Left renal pelvis (tissue), 4 donors: ENCODE measurements around the gene KCNAB2. TPM values are rescaled to one million over a fixed set of nuclear protein-coding genes. Genes with fewer than 3 reads are reported as not detected.

Experiments
- DNase-seq, 4 donors: peaks; one replicate each; pipeline ENCODE4 v3.0.0-alpha.2; 2013; ENCODE audit warnings: low read depth in 4 of 4, low spot score in 3 of 4
- polyA plus RNA-seq, 4 donors: library from polyadenylated mRNA; unstranded; fragments of 120-200 nt; gene quantifications; one replicate each; pipeline ENCODE4 v1.2.1, GENCODE V29; 2013; ENCODE audit not compliant: insufficient read length in 4 of 4

The KCNAB2 gene
- polyA plus RNA-seq, 4 donors = 4.5 to 6.4 (median 5.1) TPM

DNA sequence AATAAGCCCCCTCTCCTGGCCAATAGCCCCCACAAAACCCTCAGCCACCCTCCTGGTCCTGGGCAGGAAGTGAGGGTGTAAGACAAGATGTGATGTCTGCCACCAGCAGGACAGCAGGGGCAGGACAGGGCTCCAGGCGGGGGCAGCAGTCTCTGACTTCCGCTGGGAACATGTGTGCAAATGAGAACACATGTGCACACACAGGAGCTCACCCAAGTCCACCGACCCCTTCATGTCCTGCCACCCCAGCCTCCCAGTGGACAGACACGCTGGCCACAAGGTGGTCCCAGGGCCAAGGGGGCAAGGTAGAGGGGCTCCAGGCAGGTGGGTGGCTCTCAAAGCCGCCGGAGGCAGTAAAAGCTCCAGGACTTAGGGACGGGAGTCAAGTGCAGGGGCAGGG is 60.1 kb downstream of the KCNAB2 start:
- DNase-seq = no peak

DNA sequence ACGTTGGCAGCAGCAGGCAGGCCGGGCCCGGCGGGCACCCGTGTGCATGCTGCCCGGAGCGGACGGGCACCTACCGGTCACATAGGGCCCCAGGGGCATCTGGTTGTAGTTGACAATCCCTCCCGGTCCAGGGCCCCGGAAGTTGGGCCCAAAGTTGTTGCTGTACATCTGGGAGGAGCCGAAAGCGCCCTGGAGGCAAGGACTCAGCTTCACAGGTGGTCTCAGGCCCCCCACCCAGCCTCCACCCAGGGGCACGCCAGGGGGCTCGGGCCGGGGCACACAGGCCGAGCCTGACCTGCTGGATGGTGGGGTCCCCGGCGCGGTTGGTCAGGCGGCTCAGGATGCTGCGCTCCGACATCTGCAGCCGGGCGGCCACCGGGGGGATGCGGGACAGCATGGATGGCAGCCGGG is 60.6 kb downstream of the KCNAB2 start:
- DNase-seq = no peak

DNA sequence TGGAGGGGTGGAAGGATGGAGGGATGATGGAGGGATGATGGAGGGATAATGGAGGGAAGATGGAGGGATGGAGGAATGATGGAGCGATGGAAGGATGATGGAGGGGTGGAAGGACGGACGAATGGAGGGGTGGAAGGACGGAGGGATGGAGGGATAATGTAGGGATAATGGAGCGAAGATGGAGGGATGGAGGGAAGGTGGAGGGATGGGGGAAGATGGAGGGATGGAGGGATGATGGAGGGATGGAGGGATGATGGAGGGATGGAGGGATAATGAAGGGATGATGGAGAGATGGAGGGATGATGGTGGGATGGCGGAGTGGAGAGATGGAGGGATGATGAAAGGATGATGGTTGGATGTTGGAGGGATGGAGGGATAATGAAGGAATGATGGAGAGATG is 61.3 kb downstream of the KCNAB2 start:
- DNase-seq = no peak

DNA sequence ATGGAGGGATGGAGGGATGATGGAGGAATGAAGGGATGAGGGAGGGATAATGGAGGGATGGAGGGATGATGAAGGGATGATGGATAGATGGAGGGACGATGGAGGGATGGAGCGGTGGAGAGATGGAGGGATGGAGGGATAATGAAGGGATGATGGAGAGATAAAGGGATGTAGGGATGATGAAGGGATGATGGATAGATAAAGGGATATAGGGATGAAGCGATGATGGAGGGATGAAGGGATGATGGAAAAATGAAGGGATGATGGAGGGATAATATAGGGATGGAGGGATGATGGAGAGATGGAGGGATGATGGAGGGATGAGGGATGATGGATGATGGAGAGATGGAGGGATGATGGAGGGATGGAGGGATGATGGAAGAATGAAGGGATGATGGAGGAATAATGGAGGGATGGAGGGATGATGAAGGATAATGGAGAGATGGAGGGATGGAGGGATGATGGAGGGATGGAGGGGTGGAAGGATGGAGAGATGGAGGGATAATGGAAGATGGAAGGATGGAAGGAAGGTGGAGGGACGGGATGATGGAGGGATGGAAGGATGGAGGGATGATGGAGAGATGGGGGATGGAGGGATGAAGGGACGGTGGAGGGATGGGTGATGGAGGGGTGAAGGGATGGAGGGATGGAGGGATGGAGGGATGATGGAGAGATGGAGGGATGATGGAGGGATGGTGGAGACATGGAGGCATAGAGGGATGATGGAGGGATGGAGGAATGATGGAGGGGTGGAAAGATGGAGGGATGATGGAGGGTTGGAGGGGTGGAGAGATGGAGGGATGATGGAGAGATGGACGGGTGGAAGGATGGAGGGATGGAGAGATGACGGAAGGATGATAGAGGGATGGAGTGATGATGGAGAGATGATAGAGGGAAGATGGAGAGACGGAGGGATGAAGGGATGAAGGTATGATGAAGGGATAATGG is 62.0 kb downstream of the KCNAB2 start:
- no peak for DNase-seq

DNA sequence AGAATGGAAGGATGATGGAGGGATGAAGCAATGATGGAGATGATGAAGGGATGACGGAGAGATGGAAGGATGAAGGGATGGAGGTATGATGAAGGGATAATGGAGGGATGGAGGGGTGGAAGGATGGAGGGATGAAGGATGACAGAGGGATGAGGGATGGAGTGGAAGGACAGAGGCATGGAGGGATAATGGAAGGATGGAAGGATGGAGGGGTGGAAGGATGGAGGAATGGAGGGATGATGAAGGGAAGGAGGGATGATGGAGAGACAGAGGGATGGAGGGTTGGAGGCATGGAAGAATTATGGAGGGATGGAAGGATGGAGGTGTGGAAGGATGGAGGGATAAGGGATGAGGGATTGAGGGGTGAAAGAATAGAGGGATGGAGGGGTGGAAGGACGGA is 62.8 kb downstream of the KCNAB2 start:
- no peak for DNase-seq

DNA sequence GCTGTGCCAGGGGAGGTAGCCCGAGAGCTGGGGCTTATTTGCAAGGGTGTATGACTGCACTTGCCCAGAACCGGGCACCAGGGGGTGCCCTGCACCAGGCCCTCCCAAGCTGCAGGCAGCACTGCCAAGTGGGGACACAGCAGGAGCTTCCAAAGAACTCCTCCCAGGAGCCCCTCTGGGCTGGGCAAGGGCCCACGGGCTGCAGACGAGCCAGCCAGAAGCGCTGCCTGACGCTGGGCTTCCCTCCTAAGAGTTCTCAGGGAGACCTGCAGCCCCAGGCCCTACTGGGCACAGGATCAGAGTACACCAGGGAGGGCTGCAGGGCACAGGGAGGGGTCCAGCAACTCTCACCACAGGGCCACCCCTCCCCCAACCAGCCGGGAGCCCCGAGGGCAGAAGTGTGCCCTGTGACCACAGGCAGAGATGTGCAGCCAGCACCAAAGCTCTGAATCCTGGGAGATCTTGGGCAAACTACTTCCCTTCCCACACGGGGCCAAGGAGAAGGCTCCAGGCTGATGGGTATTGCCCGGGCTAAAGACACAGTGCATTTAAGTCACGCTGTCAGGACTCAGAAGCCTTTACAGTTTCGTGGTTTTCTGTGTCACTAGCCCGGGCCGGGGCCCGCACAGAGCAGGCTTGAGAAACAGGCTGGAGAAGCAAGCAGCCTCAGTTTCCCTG is 63.4 kb downstream of the KCNAB2 start:
- DNase-seq = no peak

DNA sequence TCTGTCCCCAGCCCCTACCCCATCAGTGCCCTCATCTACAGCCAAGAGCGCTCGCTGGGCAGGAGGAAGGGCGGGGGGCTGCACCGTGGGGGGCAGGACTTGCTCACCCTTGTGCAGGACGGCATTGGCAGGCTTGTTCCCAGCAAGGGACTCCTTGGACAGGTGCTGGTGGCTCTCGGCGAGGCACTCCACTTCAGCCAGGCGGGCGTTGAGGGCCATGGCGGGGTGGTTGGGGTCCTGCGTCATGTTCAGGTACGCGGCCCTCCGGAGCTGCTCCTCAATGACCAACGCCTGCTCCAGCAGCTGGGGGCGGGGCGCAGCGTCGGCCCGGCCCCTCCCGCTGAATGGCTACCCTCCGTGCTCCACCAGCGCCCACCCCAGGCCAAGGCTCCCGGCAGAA is 64.0 kb downstream of the KCNAB2 start:
- DNase-seq = no peak

DNA sequence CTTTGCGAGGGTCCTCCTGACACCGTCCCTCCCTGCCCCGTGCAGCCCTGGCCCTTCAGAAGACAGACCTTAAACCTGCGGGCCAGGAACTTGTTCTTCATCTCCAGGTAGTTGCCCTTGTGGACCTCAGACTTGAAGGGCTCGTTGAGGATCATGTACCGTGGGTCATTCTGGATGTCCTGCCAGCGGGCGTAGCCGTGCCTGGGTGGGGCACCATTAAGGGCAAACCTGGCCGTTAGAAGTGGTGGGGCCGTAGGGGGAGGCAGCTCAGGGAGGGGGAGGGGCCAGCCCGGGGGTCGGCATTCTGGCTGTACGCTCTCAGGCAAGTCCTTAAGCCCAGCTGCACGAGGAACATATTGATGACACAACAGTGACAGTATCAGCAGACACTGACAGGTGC is 64.6 kb downstream of the KCNAB2 start:
- no peak for DNase-seq

DNA sequence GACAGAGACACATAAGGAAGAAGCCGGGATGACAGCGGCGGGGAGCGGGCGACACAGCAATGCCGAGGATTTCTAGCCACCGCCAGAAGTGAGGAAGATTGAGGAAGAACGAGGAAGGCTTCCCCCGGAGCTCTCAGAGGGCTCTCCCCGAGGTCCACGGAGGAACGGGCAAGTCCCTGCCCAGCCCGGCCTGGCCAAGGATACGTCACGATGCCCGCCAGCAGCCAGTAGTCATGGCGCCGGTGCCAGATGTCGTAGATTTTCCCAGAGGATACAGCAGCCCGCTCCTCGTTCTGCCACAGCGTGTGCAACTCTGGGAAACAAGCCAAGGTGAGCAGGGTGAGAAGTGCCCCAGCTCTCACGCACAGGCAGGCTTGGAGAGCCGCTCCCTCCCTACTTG is 65.9 kb downstream of the KCNAB2 start:
- DNase-seq = no peak

DNA sequence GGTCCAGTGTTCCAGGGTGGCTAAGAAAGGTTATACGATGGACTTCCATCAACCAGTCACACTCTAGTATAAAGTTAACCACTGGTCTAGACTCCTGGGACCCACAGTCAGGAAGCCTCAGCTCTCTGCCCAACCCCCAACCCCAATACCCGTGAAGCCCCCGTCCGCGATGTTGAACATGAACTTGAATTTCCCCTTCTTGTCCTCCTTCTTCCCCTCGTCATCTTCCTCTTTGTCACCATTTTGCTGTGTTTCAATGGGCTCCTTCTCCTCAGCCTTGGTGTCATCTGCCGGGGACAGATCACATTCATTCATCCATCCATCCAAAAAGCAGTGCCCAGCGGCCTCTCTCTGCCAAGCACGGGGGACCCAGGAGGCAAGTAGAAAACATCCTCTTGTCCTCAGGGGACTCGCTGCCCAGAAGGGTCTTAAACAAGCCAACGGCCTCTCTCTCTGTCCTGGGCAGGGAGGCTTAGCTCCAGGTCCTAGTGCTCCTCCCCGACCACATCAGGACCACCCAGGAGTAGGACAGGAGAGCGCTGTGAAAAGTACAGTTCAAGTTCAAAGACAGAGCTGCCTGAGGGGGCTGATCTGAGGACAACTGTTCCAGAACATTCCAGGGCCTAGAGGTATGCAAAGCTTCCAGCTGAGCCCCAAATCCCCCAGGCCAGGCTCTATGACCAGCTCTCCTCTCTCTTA is 66.5 kb downstream of the KCNAB2 start:
- no peak for DNase-seq

DNA sequence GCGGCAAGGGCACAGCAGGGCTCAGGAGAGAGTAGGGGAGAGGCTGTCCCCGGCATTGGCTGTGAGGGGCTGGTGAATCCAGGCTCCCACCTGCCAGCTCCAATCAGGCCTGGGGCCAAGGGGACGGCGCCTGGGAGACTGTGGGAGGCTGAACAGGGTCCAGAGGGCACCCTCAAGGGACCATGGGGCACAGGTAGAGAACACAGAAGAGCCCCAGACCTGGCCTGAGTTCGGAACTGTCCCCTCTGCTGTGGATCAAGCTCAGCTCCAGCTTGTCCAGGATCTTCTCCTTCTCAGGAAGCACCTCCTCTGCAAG is 67.0 kb downstream of the KCNAB2 start:
- no peak for DNase-seq

DNA sequence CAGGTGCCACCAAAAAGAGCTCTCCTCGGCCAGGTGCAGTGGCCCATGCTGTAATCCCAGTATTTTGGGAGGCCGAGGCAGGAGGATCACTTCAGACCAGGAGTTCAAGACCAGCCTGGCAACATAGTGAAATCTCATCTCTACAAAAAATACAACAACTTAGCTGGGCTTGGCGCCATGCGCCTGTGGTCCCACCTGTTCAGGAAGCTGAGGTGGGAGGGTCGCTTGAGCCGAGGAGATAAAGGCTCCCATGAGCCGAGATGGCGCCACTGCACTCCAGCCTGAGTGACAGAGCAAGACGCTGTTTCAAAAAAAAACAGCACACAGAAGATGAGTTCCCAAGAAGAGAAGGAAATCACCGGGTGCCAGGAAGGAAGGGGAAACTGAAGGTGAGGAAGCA is 67.4 kb downstream of the KCNAB2 start:
- no peak for DNase-seq

DNA sequence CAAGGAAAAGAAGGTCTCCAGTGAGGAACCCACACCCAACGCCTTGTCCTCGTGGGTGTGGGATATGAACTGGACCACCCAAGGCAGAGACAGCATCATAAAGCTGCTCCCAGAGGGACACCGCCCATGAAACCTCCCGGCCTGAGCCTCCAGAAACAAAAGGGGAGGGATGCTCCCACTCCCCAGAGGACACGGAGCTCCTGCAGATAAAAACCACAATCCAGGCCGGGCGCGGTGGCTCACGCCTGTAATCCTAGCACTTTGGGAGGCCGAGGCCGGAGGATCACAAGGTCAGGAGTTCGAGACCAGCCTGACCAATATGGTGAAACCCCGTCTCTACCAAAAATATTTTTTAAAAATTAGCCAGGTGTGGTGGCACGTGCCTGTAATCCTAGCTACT is 68.1 kb downstream of the KCNAB2 start:
- DNase-seq = no peak

DNA sequence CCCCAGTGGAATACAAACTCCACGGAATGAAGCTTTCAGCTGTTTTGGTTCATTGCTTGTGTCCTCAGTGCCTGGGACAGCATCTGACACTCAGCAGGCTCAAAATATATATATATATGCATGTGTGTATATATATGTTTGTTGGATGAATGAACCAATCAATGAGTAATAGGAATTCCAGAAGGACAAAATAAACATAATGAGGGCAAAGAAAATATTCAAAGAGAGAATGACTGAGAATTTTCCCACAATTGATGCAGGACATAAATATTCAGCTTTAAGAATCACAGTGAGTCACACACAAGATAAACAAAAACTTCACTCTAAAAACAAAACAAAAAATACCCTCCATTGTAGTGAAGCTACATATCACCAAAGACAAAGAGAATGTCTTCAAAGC is 70.4 kb downstream of the KCNAB2 start:
- DNase-seq = no peak

DNA sequence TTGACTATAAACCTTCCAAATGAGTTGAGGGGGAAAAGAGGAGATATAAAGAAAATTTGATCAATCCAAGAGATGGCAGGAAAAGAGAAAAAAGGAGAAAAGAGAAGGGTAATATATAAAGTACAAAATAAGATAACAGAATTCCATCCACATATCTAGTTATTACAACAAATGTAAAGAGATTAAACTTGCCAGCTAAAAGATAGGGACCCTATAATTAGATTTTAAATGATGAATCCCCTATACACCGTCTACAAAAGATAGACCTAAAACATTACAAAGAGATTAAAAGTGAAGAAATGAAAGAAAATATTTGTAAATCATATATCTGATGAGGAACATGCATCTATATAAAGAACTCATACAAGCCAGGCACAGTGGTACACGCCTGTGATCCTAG is 71.4 kb downstream of the KCNAB2 start:
- no peak for DNase-seq

DNA sequence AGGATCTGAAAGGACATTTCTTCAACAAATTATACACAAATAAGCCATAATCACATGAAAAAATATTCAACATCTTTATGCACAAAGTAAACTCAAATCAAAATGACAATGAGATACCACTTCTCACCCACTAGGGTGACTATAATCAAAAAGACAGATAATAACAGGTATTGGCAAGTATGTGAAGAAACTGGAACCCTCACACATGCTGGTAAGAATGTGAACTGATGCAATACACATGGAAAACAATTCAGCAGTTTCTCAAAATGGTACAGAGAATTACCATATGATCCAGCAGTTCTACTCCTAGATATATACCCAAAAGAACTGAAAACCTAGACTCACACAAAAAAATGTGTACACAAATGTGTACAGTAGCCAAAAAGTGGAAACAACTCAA is 71.9 kb downstream of the KCNAB2 start:
- no peak for DNase-seq

DNA sequence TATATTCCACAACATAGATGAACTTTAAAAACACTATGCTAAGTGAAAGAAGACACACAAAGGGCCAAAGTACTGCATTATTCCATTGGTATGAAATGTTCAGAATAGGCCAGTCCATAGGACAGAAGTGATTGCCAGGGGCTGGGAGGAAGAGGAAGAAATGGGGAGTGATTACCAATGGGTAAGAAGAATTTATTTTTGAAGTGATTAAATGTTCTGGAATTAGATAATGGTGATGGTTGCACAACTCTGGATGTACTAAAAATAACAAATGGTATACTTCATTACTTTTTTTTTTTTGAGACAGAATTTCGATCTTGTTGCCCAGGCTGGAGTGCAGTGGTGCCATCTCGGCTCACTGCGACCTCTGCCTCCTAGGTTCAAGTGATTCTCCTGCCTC is 72.7 kb downstream of the KCNAB2 start:
- DNase-seq = no peak

DNA sequence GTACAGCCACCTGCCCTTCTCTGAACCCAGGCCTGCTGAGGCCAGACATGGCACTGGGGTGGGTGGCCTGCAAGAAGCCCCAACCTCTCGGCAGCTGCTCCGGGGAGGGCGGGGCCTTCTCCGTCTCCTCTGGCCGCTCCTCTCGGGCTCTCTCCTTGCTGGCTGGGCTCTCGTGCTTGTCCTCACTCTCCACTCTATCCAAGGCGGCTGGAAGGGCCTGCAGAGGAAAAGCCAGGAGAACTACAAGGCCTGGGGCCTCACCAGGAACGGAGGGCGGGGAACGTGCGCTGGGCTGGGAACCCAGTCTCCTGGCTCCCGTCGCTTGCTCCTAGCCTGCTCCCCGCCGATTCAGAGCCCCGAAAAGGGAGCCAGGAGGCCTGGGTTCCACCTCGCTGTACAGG is 75.3 kb downstream of the KCNAB2 start:
- no peak for DNase-seq

DNA sequence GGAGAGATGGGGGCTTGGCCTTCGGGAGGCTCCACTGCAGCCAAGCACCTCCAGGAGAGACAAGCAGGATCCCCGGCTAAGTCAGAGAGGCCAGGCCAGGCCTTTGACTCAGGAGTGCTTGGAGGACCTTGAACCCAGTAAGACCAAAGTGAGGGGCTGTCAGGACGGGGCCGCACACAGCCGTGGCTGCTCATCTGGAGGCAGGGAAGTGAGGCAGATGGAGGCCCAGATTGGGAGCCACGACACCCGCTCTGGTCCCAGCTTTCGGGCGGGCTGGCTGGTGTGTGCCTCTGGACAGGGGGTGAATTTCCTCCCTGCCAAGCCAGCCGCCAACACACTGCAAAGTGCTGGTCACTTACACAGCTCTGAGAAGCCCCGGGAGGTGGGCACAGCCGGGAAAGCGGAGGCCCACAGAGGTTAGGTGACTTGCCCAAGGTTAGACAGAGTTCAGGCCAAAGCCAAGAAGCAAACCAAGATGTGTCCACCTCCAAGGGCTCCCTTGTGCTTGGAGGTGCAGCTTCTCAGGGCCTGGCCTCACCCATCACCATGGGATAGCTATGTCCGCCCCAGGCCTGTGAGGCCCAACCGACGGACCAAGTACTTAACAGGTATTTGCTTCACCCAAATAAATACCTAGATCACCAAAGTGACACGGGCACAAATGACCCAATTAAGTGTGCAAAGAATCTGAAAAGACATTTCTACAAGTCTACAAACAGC is 76.1 kb downstream of the KCNAB2 start:
- DNase-seq = no peak

DNA sequence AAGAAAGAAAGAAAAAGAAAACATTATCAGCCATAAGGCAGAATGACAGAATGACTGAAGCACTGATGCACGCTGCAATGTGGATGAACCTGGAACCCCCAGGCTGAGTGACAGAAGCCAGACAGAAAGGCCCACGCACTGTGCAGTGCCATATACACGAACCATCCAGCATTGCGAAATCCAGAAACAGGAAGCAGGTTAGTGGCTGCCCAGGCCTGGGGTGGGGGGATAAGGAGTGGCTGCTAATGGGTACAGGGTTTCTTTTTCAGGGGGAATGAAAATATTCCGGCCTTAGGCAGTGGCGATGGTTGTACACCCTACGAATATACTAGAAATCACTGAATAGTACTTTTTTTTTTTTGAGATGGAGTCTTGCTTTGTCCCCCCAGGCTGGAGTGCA is 77.4 kb downstream of the KCNAB2 start:
- DNase-seq = no peak

DNA sequence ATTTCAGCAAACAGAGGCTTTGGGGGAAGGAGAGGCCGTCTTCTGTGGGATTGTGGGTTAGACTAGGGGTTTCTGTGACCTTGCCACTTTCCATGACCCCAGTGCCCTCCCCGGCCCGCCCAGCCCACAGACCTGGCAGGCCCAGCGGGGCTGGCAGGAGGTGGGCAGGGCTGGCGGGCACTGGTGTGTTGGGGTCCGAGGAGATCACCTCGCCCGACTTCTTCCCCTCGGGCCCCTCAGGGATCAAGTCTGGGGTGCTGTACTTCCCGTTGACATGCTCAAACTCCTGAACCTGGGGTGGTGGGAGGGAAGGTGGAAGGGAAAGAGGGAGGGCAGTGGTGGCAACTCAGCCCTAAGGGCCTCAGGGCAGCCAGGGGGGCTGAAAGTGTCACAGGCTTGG is 78.1 kb downstream of the KCNAB2 start:
- DNase-seq = no peak
